Ascending aorta (tissue), 2 donors: ENCODE results near the gene LRRC36. TPM values are rescaled to one million over a fixed set of nuclear protein-coding genes. Genes with fewer than 3 reads are reported as not detected.

Experiments used
- DNase-seq, 2 donors: peaks; one replicate each; pipeline ENCODE4 v3.0.0-alpha.2; 2019; ENCODE audit warnings: low spot score in 2 of 2
- H3K27ac ChIP-seq, 2 donors: fragments of 200-600 bp; sonication (generic); one replicate each; pipeline ENCODE4 v1.5.1; 2016 to 2017; ENCODE audit warnings: mild to moderate bottlenecking in 1 of 2
- H3K27me3 ChIP-seq: fragments of 200-600 bp; sonication (generic); one replicate; pipeline ENCODE4 v1.5.1; 2017
- H3K36me3 ChIP-seq, 2 donors: fragments of 200-600 bp; sonication (generic); one replicate each; pipeline ENCODE4 v1.5.1; 2016
- H3K4me1 ChIP-seq, 2 donors: fragments of 200-600 bp; sonication (generic); one replicate each; pipeline ENCODE4 v1.5.1; 2016 to 2017; ENCODE audit warnings: mild to moderate bottlenecking in 1 of 2
- H3K4me3 ChIP-seq, 2 donors: fragments of 200-600 bp; sonication (generic); one replicate each; pipeline ENCODE4 v1.5.1; 2016 to 2017; ENCODE audit warnings: mild to moderate bottlenecking in 1 of 2
- H3K9me3 ChIP-seq, 2 donors: fragments of 200-600 bp; sonication (generic); one replicate each; pipeline ENCODE4 v1.5.1; 2016
- intact Hi-C: fragments of 100-400 bp; cut with DNase I; formaldehyde crosslinking; loops from one replicate; pipeline ENCODE4 v1.15.1; 2023
- total RNA-seq: library from RNA; depleted of rRNA; stranded (reverse); fragments of >200 nt; gene quantifications from one replicate; pipeline ENCODE4 v1.1.0, GENCODE V29; 2016
- TF ChIP-seq, protein P1 (sequence below), 3 experiments: fragments of 200-600 bp in 2 of 3; fragments of 450-650 bp in 1 of 3; sonication (generic) in 2 of 3; IDR thresholded peaks; one replicate each; pipeline ENCODE4 v1.5.1; 2016 to 2019; ENCODE audit warnings: antibody characterized with exemption in 3 of 3, mild to moderate bottlenecking in 1 of 3, moderate library complexity in 1 of 3

LRRC36 gene
- total RNA-seq, 1 donor from 2014 or later: not detected

- H3K36me3 ChIP-seq: no peaks in the 10 kb centered on the region
- peak within 1 kb of the TSS; percentile 54 to 67 for H3K4me3 ChIP-seq
- peak; percentile 29 to 78 for DNase-seq
These were observed 47.1 kb upstream of the LRRC36 start, which contains the start of gene PLEKHG4 for GRCh38 chr16:67279296-67280089. PLEKHG4 (plus strand) TSS chr16:67279532; CDS start chr16:67280045, 513 bp downstream.

GRCh38 chr16:67280090-67281015 lies 46.3 kb upstream of the LRRC36 start:
- no peak overlapping the region for H3K4me3 ChIP-seq
- H3K27me3 ChIP-seq: no peaks in the 10 kb centered on the region
- no peak for DNase-seq
- intact Hi-C loops: loop anchor here (10.0 kb wide), 1 partner anchor 114 kb away; the partner anchor contains the start of gene TPPP3
- TF ChIP-seq, protein P1, sequence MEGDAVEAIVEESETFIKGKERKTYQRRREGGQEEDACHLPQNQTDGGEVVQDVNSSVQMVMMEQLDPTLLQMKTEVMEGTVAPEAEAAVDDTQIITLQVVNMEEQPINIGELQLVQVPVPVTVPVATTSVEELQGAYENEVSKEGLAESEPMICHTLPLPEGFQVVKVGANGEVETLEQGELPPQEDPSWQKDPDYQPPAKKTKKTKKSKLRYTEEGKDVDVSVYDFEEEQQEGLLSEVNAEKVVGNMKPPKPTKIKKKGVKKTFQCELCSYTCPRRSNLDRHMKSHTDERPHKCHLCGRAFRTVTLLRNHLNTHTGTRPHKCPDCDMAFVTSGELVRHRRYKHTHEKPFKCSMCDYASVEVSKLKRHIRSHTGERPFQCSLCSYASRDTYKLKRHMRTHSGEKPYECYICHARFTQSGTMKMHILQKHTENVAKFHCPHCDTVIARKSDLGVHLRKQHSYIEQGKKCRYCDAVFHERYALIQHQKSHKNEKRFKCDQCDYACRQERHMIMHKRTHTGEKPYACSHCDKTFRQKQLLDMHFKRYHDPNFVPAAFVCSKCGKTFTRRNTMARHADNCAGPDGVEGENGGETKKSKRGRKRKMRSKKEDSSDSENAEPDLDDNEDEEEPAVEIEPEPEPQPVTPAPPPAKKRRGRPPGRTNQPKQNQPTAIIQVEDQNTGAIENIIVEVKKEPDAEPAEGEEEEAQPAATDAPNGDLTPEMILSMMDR (IDR thresholded peaks at IDR 0.05): no peak
- H3K36me3 ChIP-seq: no peaks in the 10 kb centered on the region
- H3K9me3 ChIP-seq: no peaks in the 10 kb centered on the region
- no peak overlapping the region for H3K27ac ChIP-seq
- H3K4me1 ChIP-seq: peaks cover 3 to 15% of the 10 kb centered on the region in 2 donors

More at GRCh38 chr16:67279296-67280089, 47.1 kb upstream of the LRRC36 start, which contains the start of gene PLEKHG4:
- intact Hi-C loops: loop anchor here (2.0 to 10.0 kb wide), 2 partner anchors 115 to 185 kb away; partner anchors contain the start of gene TPPP3
- TF ChIP-seq, protein P1 (IDR thresholded peaks at IDR 0.05): peak; percentile 25 to 84 (median 47)
- peaks cover 3 to 15% of the 10 kb centered on the region in 2 donors for H3K4me1 ChIP-seq
- H3K27me3 ChIP-seq: no peaks in the 10 kb centered on the region
- peak within 1 kb of the TSS; percentile 79 to 82 for H3K27ac ChIP-seq
- H3K9me3 ChIP-seq: no peaks in the 10 kb centered on the region

- Histone ChIP-seq H3K4me1 (peaks cover 3 to 15% of the 10 kb centered on the region in 2 donors), H3K4me3 (no peak overlapping the region), H3K9me3 (no peaks in the 10 kb centered on the region), H3K27me3 (no peaks in the 10 kb centered on the region), H3K36me3 (no peaks in the 10 kb centered on the region), H3K27ac (no peak overlapping the region)
- TF ChIP-seq, protein P1 (IDR thresholded peaks at IDR 0.05): no peak
- intact Hi-C loops: loop anchor here (10.0 kb wide), 1 partner anchor 113 kb away; the partner anchor contains the start of gene TPPP3
- DNase-seq: no peak
These were observed 44.8 kb upstream of the LRRC36 start for GRCh38 chr16:67281536-67282446.

GRCh38 chr16:67282447-67282805 lies 44.2 kb upstream of the LRRC36 start:
- no peak for DNase-seq
- H3K27ac ChIP-seq: no peak overlapping the region
- H3K4me1 ChIP-seq: peaks cover 3 to 12% of the 10 kb centered on the region in 2 donors
- H3K27me3 ChIP-seq: no peaks in the 10 kb centered on the region
- no peaks in the 10 kb centered on the region for H3K9me3 ChIP-seq
- H3K4me3 ChIP-seq: no peak overlapping the region
- intact Hi-C loops: loop anchor here (10.0 kb wide), 1 partner anchor 112 kb away; the partner anchor contains the start of gene TPPP3
- H3K36me3 ChIP-seq: no peaks in the 10 kb centered on the region
- TF ChIP-seq, protein P1 (IDR thresholded peaks at IDR 0.05): no peak
